PFSK-1 (cell line): Measurements from ENCODE around the gene PRKAG2.

Experiments
- POLR2AphosphoS5 ChIP-seq: IDR thresholded peaks from 2 replicates; pipeline ENCODE4 v1.6.1; 2012; ENCODE audit warnings: low read depth, mild to moderate bottlenecking, control low read depth, low read length, moderate library complexity
- REST ChIP-seq, 2 experiments: IDR thresholded peaks; 2 replicates each; pipeline versions ENCODE4 v1.6.1 to v1.8.0; 2011 to 2012; ENCODE audit warnings: low read depth in 2 of 2, low read length in 2 of 2, control low read depth in 1 of 2, inconsistent platforms in 1 of 2, mild to moderate bottlenecking in 1 of 2, moderate library complexity in 1 of 2; ENCODE audit not compliant: insufficient read depth in 1 of 2

- TF ChIP-seq POLR2AphosphoS5 (no peak), REST (IDR thresholded peaks at IDR 0.05; ENCODE audit: insufficient read depth in 1 of 2, low read depth in 2 of 2, low read length in 2 of 2) (no peak)
These were observed 18.5 kb downstream of the PRKAG2 start for GRCh38 chr7:151858456-151858855.
